NCI-H1930 (cell line): ENCODE results near the gene HSPA12A.

Experiments
- DNase-seq, 2 experiments: peaks; one replicate each; lab custom pipeline; 2025; lab: John Stamatoyannopoulos, UW

Gene HSPA12A

DNA sequence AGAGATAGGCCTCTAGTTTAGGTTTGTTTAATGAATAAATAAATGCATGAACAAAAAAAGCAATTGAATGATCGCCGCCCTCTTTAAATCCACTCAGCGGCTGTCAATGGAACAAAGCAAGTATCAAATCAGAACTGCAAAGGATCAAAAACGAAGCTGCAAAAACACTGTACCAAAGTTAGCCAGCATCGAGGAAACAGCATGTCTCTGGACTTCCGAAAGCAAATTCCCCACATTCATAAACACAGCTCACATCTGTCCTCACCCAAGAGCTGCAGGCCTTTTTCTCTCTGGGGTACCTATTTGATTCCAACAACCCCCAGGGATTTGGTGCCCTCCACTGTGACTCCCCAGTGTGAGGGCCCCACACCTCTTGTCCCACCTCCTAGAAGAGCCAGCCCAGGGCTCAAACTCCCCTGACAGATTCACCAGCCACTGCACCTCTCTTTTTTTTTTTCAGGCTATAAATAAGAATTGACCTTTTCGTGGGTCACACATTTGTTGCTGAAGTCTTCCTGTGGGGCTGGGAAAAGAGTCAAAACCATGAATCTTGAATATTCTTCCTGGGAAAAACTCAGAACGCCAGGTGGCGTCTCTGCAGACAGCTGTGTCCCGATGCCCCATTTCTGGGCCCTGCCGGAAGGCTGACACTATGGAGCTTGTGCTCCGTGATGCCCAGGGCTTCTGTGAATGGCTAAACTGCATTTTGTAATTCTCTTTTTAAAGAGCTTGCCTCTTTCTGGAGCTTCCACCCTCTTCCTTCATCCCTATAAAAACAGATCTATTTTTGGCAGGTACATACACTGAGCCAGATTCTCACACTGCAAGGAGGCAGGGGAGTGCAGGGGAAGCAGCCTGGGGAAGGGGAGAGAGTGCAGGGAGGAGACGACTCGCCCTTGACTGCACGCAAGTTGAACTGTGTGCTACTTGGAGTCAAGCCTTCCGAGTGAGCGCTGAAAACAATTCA is 51.7 kb downstream of the HSPA12A start:
- DNase-seq = no peak

DNA sequence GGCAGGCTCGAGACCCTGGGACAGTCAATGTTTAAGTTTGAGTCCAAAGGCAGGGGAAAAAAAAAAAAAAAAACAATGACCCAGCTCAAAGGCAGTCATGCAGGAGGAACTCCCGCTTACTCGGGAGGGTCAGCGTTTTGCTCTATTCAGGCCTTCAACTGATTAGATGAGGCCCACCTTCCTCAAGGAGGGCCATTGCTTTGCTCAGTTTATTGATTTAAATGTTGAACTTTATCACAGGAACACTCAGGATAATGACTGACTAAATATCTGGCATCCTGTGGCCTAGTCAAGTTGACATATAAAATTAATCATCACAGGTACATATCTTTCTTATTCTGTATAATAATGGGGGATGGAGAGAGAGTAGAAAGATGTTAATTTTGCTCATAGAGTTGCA is 52.6 kb downstream of the HSPA12A start:
- no peak for DNase-seq

DNA sequence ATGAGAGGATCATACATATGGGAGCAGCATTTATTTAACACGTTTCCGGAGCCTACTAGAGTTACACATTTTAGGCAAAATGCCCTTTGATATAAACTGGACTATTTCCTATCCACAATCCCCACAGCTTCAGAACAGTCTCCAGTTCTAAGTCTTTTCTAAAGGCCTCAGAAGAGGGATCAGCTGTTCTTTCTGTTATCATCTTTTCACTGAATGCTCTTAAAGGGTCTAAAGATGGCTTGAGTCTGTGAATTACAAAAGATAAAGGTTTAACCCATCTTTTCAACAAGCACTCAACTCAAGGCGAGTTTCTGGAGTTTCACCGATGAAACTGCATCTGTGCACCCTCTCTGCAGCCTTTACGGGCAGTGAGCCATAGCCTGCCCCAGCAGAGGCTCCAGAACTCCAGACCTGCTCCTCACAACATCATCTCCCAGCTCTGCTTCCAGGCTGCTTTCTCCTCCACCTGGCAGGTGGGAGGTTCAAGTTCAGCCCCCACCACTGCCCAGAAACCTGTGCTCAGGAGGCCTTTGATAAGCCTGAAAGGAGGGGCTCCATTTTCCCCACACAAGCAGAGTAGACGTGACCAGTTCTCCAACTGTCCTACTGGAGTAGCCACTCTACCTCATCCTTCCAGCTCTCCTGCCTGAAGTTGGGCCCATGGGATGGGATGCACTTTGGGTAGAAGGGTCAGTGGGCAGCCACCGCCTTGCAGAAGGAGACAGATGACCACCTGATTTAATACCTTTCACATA is 53.4 kb downstream of the HSPA12A start:
- DNase-seq = no peak

DNA sequence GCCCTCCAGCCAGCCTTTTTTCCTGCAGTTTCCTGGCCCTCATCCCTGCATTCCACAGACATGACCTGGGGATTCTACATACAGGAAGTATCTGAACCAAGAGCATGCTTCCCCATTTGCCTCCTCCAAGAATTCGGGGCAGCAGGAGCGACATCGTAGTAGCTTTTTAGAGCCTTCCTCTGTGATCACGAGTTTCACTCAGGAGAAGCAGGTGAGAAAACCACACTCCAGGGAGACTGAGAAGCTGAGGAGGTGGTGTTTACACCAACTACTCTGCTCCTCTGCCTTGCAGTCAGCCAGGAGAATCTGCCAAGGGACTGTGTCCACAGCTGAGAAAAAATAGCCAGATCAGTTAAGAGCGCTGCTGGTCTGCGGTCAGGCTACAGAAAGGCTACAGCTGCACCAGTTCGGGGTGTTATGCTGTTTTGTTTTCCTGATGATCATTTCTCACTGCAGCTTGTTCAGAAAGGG is 54.1 kb downstream of the HSPA12A start:
- DNase-seq = no peak

DNA sequence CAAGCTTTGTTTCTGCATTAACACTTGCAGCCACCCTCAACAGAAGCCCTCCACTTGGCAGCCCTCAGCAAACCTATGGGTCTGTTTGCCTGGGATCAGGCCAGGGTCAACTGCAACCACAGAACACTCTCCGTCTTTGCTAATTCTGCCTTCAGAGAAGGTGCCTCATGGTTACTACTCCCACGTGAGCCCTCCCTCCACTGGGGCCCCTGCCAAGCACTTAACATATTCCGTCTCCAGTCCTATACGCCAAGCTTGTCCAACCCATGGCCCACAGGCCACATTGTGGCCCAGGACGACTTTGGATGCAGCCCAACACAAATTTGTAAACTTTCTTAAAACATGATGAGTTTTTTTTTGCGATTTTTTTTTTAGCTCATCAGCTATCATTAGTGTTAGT is 54.7 kb downstream of the HSPA12A start:
- DNase-seq = no peak

DNA sequence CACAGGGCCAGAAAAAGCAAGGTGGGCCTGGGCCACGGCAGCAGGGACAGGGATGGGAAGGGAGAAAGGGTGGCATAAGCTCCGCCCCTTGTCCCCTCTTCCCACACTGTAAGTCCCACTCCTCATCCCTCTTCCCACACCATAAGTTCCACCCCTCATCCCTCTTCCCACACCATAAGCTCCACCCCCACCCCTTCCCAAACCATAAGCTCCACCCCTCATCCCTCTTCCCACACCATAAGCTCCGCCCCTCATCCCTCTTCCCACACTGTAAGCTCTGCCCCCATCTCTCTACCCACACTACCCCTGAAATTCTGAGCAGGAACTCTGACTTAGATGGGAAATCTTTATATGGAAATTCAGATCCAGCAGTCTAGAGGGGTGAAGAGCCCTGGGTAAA is 55.7 kb downstream of the HSPA12A start:
- DNase-seq = no peak

DNA sequence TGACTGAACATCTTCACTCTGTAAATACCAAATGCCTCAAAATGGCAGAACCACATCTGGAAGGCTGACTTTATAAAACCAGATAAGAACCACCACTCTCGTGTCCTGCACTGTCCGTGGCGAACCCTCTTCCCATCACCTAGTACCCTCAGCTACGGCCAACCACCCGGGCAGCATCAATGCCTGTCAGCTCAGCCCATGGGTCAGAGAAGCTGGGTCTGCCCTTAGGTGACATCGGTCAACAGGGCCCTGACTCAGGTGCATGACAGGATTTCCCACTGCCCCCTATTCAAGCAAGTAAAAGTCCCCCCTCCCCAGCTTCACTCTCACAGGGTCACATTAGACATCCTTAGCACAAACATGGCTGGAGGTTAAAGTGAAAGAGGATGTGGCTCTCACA is 56.6 kb downstream of the HSPA12A start:
- DNase-seq = no peak

DNA sequence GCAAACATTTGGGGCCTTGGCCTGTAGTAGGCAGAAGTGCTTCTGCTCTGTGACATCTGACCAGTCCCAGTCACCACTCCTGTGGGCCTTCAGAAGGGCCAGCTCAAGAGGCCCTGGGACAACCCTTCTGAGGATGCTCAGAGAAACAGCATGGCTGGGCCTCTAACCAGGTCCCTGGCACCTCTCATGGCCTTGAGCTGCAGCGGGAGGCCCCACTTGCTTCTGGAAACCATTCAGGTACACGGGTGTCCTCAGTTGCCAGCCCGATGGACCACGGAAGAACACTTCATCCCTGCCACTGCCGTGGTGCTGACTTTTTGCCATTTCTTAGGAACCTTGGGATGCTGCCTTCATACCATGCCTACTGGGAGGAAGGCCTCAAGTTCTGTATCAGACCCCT is 57.6 kb downstream of the HSPA12A start:
- DNase-seq = no peak

DNA sequence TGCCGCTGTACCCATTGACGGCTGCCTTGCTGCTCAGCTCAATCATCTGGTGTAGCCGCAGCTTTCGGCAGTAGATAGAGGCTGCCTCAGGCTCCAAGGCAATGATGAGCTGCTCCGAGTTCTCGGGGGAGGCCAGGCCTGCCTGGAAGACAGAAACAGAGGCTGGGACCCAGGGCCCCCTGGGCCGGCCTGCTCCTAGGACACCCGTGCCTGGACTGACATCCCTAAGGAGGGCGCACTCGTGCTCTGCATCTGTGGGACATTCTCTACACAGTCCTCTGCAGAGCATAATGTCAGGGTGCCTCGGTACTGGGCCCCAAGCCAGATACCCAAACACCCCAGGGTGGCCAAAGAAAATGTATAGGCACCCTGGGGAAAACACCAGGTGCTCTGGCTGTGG is 58.5 kb downstream of the HSPA12A start:
- no peak for DNase-seq

DNA sequence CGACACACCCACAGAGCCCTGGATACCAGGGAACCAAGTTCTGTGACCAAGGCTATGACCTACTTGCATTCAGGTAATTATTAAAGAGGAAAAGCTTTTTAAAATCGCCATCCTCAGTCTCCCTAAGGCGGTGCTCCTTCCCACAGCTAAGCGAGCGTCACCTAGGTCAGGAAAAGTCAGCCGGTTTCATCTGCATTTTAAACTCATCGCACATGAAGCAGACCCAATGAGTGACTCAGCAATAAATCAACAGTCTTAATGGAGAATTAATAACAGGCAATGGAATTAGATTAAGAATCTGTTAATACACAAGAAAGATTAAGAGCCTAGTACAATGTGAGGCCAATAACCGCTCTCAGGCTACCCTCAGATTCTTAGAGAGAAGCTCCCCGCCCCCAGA is 59.2 kb downstream of the HSPA12A start:
- DNase-seq = no peak

DNA sequence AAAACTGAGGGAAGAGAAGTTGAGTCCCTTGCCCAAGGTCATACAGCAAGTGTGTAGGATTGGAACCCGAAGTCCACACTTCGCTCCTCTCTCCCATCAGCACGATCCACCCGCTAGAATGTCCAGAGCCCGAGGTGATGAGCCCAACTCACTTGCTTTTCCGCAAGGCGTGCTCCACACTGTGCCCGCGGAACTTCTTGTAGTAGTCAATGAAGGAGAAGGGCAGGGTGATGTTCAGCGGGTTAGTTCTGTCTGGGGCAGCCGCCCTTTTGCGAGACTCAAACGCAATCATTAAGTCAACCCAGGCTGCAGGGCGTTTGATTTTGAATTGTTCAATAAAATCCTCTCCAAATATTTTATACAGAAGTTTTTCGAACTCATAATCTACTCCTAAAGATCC is 63.0 kb downstream of the HSPA12A start:
- DNase-seq = no peak

DNA sequence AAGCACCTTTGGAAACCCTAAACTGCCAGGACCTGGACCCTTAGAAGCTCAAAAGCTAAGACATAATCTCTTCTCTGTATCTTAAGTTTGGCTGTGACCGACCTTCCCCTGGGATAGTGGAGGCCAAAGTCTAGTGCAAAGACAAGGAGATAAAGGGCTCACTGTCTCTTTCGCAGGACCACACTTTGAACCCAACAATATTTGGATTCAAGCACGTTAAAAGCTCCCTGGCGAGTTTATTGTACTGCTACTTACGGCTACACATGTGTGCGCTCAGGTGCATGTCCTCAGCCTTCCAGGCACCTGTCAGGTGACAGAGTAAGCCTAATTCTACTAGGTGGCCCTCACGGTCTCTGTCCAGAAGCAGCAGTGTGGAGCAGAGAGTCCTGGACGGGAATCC is 65.7 kb downstream of the HSPA12A start:
- no peak for DNase-seq

DNA sequence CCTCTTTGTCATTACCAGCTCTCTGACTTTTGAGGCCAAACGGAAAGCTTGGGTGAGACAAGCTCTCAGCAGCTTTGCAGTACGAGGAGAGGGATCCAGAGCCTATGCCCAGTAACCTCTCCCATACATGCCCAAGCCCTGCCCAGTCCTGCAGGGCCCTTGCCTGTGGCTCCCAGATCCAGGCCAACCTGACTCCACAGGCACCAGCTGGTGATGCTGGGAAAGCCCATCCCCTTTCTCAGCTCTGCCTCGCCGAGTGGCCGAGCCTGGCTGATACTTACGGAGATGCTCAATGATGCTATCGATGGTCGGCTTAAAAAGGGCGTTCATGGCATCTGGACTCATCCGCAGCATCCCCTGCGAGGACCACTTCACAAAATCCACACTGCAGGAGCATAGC is 66.2 kb downstream of the HSPA12A start:
- DNase-seq = no peak

DNA sequence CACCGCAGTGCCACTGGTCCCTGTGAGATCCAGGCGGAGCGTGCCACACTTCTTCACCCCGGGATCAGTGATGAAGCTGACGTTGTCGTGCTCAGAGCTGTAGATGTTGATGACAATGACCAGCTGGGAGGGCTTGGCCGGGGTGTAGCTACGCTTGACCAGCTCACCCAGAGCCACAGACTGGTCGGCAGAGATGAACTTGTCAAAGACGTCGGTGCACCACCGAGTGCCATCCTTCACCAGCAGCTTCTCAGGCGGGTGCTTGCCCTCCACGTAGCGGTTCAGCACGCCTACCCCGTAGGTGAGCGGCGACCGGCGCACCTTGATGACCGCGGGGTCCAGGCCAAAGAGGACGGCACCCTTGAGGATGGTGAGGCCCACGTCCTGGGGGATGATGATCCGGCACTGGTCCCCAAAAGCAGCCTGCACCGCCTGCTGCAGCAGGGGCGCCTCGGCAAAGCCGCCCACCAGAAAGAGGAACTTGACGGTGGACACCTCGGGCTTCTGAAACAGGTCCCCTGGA is 67.4 kb downstream of the HSPA12A start:
- DNase-seq = no peak

DNA sequence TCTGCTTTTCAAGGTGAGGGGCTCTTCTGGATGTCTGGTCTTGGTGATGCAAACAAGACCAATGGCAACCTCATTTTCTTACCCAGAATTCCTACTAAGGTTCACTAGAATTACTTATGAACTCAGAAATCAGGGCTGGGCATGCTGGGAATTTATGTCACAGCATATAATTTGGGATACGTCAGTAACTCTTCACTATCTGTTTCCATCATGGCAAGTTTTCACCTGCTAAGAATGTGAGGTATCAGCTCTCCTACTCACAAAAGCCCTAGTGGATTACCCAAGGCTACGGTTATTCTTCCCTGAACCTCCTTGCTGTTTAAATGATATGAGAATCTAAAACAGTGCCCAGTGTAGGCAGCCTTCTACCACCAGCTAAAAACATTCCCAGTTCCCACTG is 68.5 kb downstream of the HSPA12A start:
- DNase-seq = no peak

DNA sequence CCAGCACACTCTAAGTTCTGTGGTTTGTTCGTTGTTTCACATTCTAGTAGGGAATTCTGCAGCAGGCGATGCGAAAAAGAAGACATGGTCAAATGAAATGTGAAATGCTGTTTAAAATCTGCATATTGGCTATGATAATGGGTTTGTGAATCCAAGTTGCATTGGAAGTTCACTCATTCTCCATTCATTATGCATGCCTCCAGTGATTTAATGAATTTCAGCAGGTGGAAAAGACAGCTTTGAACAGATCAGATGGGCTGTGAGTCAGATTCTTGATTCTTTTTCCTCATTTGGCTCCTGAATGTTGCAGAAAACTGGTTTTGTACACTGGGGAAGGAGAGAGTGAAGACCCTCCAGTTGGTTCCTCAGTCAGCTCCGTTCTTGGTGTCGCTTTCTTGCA is 69.5 kb downstream of the HSPA12A start:
- DNase-seq = no peak

DNA sequence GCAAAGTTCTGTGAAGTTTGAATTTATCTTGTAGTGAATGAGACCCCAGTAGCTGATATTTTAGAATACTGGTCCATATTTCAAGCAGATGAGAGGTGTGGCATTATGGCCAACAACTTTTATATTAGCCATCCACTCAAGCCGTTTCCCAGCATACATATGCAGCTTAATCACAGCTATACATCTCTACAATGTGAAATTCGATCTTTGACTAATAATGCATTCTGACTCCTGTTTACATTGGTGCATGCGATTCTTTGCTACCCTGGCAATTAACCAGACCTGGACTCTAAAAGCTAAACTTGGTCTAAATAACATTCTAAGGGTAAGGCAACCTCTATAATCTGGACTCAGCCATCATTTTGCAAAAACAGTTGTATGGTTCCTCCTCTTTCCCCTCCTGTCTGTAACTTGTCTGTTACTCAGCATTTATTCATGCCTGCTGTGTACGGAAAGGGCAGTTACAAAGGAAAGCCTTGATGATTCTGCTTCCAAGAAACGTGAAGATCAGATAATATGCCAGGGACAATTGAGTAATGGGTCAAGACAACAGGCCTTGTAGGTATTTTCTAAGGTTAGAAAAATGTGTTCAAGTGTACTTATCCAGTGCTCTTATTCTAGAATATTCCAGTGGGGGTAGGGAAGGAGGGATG is 71.0 kb downstream of the HSPA12A start:
- DNase-seq = no peak

DNA sequence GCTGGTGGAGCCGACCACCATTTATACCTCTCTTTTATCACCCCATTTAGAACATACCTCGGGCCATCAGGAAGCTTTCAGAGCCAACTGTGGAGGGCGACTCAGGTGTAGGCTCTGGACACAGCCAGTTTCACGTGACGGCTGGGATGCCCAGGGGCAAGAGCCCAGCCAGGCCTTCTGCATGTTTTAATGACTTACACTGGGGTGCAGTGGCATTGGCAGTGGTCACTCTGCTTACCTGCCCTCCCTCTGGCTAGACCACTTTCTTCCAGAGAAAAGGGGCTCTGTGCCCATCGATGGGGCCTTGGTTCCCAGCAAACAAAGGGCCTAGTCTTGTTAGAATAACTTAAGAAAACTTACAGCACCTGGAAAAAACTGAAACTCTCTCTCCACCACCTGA is 71.7 kb downstream of the HSPA12A start:
- no peak for DNase-seq

DNA sequence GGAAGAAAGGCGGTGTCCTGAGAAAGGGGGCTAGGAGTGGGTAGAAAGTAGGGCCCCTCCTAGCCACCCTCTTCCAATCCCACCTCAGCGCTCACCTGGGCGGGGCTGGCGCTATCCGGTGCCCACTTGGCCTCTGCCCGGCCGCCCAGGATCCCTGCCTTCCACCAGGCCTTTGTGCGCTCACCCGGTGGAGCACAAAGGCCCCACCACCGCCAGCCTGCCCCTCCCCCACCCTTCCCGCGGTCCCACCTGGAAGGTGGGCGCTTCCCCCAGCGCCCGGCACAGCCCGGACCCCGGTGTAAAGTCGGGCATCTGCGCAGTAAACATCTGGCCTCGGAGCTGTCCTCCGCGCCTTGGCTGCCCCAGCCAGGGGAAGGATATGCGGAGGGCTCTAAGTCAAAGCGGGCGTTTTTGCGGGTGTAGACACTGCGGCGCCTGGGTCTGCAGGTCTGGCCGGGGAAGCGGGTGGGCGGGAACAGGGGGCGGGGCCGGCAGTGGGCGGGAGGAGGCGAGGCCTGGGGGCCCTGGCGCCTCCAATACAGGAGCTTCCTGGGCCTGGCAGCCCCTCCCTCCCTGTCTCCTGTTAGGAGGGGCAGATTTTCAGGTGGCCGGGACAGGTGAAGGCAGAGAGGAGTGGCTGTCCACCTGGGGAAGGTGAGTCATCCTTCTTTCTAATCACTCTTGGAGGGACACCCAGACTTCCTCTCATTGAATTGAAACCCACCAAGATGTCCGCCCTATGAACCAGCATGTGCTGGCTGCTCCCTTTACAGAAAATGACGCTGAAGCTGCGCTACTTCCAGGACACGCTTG is 72.3 kb downstream of the HSPA12A start:
- DNase-seq = peak in 1 of 2 experiments; percentile 28

DNA sequence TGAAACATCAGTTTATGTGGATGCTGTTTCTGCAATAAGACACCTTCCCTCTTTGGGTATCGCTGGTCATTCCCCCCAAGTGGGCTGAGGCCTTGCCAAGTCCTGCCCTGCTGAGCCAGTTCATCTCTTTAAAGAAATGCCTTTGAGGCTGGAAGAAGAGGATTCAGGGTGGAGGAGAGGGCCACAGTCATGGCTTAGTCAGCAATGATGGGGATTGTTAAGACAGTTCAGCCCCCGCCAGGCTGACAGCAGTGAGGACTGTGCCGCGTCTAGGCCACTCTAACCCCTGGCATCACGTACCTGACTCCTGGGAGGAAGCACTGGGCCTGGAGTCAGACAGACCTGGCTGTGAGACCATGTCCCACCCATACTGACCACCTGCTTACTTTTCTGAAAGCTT is 73.3 kb downstream of the HSPA12A start:
- no peak for DNase-seq

DNA sequence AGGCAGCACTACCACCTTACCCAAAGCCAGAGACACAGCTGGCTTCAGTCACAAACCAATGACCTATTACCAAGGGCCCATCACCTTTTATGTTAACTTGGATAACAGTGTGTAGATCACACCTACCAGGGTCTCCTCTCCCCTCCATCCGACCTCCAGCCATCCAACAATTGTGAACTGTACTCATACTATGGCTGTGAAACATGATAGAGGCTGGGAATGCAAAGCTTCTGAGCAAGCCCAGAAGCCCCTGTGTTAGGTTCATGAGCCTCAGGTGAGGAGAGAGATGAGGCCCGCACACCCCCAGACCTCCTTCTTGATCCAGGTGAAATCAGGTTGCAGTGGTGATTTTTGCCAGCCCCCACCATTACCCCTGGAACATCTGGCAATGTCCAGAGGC is 73.9 kb downstream of the HSPA12A start:
- no peak for DNase-seq

DNA sequence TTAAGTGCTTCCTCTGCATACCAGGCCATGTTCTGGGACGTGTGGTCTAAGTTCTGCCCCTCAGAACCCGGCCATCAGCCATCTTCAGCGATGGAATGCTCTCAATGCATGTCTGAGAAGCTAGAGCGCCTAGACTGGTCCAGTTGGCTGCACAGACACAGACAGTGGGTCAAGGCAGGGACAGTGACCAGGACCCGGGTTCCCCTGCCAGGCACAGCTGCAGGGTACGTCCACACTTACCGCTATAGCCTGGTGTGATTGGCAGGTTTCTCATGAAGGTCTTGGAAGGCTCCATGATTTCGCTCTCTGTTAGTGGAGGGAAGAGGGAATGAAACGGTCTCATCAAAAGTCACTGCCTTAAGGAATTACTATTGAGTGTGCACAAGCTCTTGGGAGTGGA is 74.3 kb downstream of the HSPA12A start:
- DNase-seq = no peak
